ENCODE measurements around the gene SUDS3.
A peak's percentile ranks its signal among the peaks of the same experiment; 100 is the strongest.

The SUDS3 gene

GRCh38 chr12:118357257-118358007 is 18.9 kb upstream of the SUDS3 start:
- no peak for DNase-seq

- no peak for DNase-seq
Measured at GRCh38 chr12:118358008-118358359, 18.4 kb upstream of the SUDS3 start.

- no peak for DNase-seq
Measured at GRCh38 chr12:118358612-118359540, 17.5 kb upstream of the SUDS3 start.

- no peak for DNase-seq
Measured at GRCh38 chr12:118359541-118359915, 16.8 kb upstream of the SUDS3 start.

DNA sequence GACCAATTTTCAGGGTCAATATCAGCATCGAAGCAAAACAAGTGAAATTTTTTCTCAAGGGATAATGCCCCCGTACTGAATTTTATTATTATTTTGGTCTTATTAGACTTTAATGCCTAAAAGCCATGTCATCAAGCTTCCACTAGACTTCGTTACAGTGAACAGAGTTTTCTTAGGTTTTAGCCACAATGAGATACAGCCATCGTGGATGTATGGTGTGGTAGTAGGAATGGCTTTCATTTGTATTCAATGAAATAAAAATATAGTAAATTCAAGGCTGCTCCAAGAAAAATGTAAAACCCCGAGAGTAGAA is 15.3 kb upstream of the SUDS3 start:
- DNase-seq = no peak

- DNase-seq = no peak
Measured at GRCh38 chr12:118361889-118362288, 14.5 kb upstream of the SUDS3 start.

DNA sequence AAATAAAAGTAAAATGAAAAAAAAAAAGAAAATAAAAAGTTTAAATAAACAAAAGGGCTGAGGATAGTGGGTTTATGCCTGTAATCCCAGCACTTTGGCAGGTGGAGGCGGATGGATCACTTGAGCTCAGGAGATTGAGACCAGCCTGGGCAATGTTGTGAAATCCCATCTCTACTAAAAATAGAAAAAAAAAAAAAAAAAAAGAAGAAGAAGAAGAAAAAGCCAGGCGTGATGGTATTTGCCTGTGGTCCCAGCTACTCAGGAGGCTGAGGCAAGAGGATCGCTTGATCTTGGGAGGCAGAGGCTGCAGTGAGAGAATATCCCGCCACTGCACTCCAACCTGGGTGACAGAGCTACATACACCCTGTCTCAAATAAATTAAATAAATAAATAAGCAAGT is 7.5 kb upstream of the SUDS3 start:
- no peak for DNase-seq

GRCh38 chr12:118370601-118371000 is 5.8 kb upstream of the SUDS3 start:
- no peak for DNase-seq

DNA sequence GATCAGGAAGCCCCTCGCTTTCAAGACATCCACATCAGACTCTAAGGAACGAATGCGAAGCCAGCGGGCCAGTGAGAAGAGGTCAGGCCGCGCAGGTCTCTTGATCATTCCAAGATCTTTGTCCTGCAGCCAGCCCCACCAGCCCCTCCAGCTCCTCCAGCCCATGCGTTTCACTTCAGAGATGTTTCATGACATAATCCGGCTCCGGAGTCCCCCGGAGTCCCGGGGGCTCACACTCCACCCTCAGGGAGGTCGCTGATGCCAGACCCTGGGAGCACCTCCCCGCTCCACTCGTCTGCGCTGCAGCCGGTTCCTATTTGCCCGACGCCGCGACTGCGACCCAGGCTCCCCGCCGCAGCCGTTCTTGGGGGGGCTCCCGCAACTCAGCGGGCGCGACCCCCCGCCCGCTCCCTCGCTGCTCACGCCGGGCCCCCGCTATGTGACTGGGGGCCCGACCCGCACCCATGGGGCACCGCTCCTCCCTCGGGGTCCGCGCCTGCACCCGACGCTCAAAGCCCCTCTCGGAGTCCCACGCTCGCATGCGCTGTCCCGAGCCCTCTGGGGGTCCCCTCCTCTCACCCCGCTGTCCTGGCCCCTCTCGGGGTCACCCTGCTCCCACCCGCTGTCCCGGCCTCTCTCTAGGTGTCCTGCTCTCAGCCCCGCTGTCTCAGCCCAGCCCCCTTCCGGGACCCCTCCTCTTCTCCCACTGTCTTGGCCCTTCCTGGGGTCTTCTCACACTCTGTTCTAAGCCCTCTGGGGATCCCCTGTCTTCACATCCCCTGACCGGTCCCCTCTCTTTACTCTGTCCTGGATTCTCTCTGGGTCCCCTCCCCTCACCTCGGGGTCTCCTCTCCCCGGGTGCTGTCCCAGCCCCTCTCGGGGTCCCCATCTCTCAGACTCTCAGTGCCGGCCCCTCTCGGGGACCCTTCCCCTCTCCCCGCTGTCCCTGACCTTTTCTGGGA is 4.8 kb upstream of the SUDS3 start:
- DNase-seq = no peak

DNA sequence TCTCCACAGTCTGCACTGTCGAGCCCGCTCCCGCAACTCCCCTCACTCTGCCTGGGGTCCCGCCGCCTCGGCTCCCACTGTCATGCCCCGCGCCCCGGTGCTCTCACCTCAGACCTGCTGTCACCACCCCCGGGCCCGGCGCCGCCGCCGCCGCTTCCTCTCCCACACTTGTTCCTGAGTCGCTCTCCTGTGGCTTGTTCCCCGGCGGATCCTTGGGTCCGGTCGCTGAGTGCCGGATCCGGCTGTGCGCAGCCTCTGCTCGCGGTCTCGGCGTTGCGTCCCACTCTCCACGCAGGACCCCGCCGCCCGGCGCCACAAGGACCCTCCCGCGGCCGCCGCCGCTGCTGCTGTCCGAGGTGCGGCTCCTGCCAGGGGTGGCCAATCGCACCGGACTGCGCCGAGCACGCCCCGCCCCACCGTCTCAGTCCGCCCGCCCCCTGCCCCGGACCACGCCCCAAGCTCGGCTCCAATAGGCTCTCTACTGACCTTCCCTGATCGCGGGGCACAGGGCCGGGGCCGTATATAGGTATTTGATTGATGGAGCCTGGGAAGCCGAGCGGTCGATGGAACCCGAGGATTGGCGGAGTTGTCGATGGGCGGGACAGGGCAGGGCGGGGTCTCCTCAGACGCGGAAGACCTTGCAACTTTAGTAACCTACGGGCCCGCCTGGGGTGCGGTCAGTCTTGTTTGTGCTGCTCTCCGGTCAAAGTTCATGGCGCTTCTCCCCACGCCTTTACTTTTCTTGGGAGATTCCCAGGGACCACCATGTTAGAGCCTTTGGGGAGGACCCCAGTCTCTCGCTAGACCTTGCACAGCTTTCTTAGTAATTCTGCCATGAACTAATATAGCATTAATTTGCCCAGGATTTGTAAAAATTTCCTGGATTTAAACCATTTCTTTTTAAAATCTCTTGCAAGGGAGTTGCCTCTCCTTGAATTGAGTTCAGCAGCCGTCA is 3.5 kb upstream of the SUDS3 start, which contains the start of gene TAOK3:
TAOK3 (minus strand) TSS at position 367 of the 955 bp plus-strand sequence. CDS start 117,340 bp downstream, outside the sequence.
- peak; percentile 98 for DNase-seq

- no peak for DNase-seq
Measured at GRCh38 chr12:118373616-118374015, 2.7 kb upstream of the SUDS3 start.

DNA sequence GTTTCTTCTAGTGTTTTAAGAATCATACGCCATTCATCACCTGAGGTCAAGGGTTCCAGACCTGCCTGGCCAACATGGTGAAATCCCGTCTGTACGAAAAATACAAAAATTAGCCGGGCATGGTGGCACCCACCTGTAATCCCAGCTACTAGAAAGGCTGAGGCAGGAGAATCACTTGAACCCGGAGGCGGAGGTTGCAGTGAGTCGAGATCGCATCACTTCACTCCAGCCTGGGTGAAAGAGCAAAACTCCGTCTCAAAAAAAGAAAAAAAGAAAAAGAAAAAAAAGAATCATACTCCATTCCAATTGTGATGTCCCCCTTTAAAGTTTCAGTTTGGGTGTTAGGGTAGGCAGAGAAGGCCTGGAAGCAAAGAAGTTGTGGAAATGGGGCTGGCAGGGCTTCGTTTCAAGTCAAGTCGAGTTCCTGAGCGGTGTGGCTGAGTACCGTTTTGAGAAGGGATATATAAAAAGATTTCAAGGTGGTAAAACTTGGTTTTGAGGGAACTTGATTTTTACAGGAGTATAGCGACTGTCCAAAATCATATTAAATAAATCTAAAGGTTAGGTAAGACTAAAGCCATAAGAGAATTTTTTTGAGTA is 2.1 kb upstream of the SUDS3 start:
- no peak for DNase-seq

- DNase-seq = no peak
Measured at GRCh38 chr12:118374909-118375308, 1.4 kb upstream of the SUDS3 start.

DNA sequence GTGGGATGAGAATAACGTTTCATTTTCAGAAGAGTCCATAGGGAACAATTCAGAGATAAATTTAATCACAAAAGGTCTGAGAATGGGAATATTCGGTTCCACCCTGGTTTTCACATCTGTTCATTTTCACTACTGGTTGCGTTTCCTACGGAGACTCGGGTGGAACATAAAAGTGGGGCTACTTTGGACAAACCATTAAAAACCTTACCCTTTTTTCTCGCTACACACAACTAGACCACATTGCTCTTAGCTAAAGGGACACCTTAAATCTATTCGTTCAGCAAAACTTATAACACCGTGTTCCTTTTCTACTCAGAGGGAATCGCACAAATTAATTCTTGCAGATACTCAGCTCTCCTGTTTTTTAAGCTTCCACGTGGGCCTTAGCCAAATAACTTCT is 1.0 kb upstream of the SUDS3 start:
- DNase-seq = no peak

GRCh38 chr12:118377021-118377883 is 897 bp downstream of the SUDS3 start:
- peak; percentile 38 for DNase-seq

DNA sequence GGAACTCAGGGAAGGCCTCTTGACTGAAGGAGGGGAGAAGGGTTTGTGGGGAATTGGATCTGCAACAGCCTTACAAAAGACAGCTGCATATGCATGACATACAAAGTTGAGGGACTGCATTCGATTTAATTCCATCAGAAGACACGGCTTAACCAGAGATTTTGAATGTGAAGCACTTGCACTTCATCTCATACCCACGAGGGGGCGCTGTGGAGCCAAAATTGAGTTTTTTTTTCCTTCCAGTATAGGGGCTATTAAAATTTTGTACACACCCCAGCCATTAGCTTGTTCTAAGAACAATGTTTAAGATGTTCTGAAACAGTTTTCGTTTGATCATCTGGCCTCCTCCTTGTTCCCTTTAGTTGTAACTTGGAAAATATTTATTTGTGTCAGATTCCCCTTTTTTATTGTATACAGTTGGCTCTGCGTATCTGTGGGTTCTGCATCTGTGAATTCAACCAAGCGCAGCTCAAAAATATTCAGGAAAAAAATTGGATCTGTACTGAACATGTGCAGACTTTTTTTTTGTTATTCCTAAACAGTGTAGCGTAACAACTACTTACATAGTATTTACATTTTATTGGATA is 1.6 kb downstream of the SUDS3 start:
- peak; percentile 52 for DNase-seq

DNA sequence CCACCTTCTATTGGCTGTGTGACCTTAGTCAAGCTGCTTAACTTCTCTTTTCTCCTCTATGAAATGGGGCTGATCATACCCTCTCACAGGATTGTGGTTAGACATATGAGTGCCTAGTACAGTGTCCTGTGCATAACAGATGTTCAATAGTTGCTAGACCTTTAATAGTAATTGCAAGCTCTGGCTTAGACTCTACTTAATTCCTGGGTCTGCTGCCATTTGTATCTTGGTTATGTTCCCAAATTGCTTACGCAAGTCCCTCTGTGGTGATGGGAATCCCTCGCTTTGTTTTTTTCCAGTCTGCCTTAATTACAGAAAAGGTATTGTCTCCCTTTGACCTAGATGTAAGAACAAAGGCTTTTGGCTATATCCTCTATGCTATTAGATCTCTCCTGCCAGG is 15.1 kb downstream of the SUDS3 start:
- DNase-seq = no peak

- DNase-seq = no peak
Measured at GRCh38 chr12:118391836-118392235, 15.5 kb downstream of the SUDS3 start.

- no peak for DNase-seq
Measured at GRCh38 chr12:118397708-118398440, 21.5 kb downstream of the SUDS3 start.
